Spleen (tissue), 11 donors: Measurements from ENCODE around the gene UCP2. TPM values are rescaled to one million over a fixed set of nuclear protein-coding genes. Genes with fewer than 3 reads are reported as not detected.
"Not testable (repeated sequence)": the region's sequence is repeated elsewhere in the genome, so short reads cannot be mapped to it uniquely, and the experiment has no call there.

Source experiments
- DNase-seq: peaks from one replicate; pipeline ENCODE4 v3.0.0-alpha.2; 2020
- H3K27ac ChIP-seq, 8 donors: fragments of 200-600 bp; sonication (generic) in 7 of 8; 1 replicate in 4 of 8; 2 replicates in 4 of 8; pipeline versions ENCODE4 v1.5.0 to v1.8.0; 2016 to 2021; ENCODE audit warnings: inconsistent platforms in 4 of 8, mild to moderate bottlenecking in 4 of 8, moderate library complexity in 1 of 8
- H3K27me3 ChIP-seq, 7 donors: fragments of 200-600 bp; sonication (generic) in 6 of 7; replicated peaks in 1 of 7; 1 replicate in 4 of 7; 2 replicates in 3 of 7; pipeline versions ENCODE4 v1.5.0 to v1.8.0; 2016 to 2021; ENCODE audit warnings: inconsistent platforms in 3 of 7, mild to moderate bottlenecking in 1 of 7
- H3K36me3 ChIP-seq, 6 donors: fragments of 200-600 bp; sonication (generic) in 5 of 6; 1 replicate in 4 of 6; 2 replicates in 2 of 6; pipeline versions ENCODE4 v1.5.0 to v1.8.0; 2016 to 2021; ENCODE audit warnings: inconsistent platforms in 2 of 6
- H3K4me1 ChIP-seq, 6 donors: fragments of 200-600 bp; sonication (generic) in 5 of 6; 1 replicate in 3 of 6; 2 replicates in 3 of 6; pipeline versions ENCODE4 v1.5.0 to v1.8.0; 2016 to 2021; ENCODE audit warnings: inconsistent platforms in 3 of 6
- H3K4me3 ChIP-seq, 8 donors: fragments of 200-600 bp; sonication (generic) in 7 of 8; 1 replicate in 4 of 8; 2 replicates in 4 of 8; pipeline versions ENCODE4 v1.5.0 to v1.8.0; 2016 to 2021; ENCODE audit warnings: inconsistent platforms in 4 of 8, mild to moderate bottlenecking in 4 of 8, moderate library complexity in 2 of 8
- H3K9me3 ChIP-seq, 8 donors: fragments of 200-600 bp; sonication (generic) in 7 of 8; 1 replicate in 4 of 8; 2 replicates in 4 of 8; pipeline versions ENCODE4 v1.5.0 to v1.8.0; 2016 to 2021; ENCODE audit warnings: inconsistent platforms in 4 of 8
- CTCF ChIP-seq, 11 experiments: fragments of 200-600 bp in 7 of 11; fragments of 450-650 bp in 4 of 11; sonication (generic) in 4 of 11; IDR thresholded peaks in 8 of 11; conservative IDR thresholded peaks in 3 of 11; 1 replicate in 7 of 11; 2 replicates in 4 of 11; pipeline versions ENCODE4 v1.4.0 to v1.8.0; 2016 to 2021; ENCODE audit warnings: antibody characterized with exemption in 11 of 11, inconsistent platforms in 4 of 11, mild to moderate bottlenecking in 1 of 11
- POLR2A ChIP-seq, 3 donors: fragments of 450-650 bp; IDR thresholded peaks; one replicate each; pipeline ENCODE4 v1.5.1; 2017; ENCODE audit warnings: antibody characterized with exemption in 3 of 3, mild to moderate bottlenecking in 1 of 3
- POLR2AphosphoS5 ChIP-seq, 3 donors: sonication (generic); formaldehyde crosslinking; IDR thresholded peaks; one replicate each; pipeline ENCODE4 v1.5.1; 2017; ENCODE audit warnings: antibody characterized with exemption in 3 of 3
- WGBS, 5 donors: extraction: QIAGEN DNeasy Blood & Tissue Kit in 3 of 5; methylation state at CpG; one replicate each; pipeline versions ENCODE4 v1.1.5 to v1.1.7; 2013 to 2018; 5-methylcytosine and 5-hydroxymethylcytosine counted together
- intact Hi-C: fragments of 100-400 bp; cut with DNase I; formaldehyde crosslinking; loops from one replicate; pipeline ENCODE4 v1.15.0; 2023; ENCODE audit warnings: low total_unique reads
- polyA plus RNA-seq, 3 donors: library from polyadenylated mRNA; stranded (reverse); fragments of 200-250 nt; gene quantifications; one replicate each; pipeline ENCODE4 v1.2.1, GENCODE V29; 2013
- total RNA-seq, 7 donors: library from RNA; depleted of rRNA in 3 of 7; stranded (reverse); fragments of >200 nt in 3 of 7; fragmentation: NEBNext Ultra II Directional in 4 of 7; extraction: Animal tissue kit (Norgen Biotek cat#: 25700) in 4 of 7; gene quantifications; one replicate each; pipeline versions ENCODE4 v1.1.0 to v1.2.1, GENCODE V29; 2016 to 2021
- donor health status: healthy with polysubstance abuse.
- donor health status: DM: no; HTN: no; CAD: no; lungs with moderate emphysema.
- donor health status: DM: no; HTN: no; CAD: no.
- donor health status: Bipolar disorder and iron deficiency.
- donor health status: healthy.
- donor health status: DM: no; HTN: no; CAD: no.
- donor health status: DM: yes; HTN: yes; CAD: no.

UCP2 gene
- total and polyA plus RNA-seq, 10 donors: 209 to 556 (median 401) TPM

- TF ChIP-seq POLR2AphosphoS5 (IDR thresholded peaks at IDR 0.05): no peak
- no peak for TF ChIP-seq CTCF (IDR thresholded peaks at IDR 0.05 in 8 of 11, conservative IDR thresholded peaks at IDR 0.05 in 3 of 11)
- TF ChIP-seq POLR2A (IDR thresholded peaks at IDR 0.05): no peak
- Histone ChIP-seq H3K9me3 (no peaks in the 10 kb centered on the region), H3K4me1 (peaks cover 8 to 48% (median 29%) of the 10 kb centered on the region in 6 donors), H3K36me3 (no peaks in the 10 kb centered on the region), H3K27ac (no peak overlapping the region), H3K4me3 (no peak overlapping the region), H3K27me3 (no peaks in the 10 kb centered on the region)
- 89 to 95% (median 92%) methylated on average over 7 of the region's 7 CpGs for WGBS, 5 donors
- peak; percentile 20 for DNase-seq
- intact Hi-C loops: no loop called here
Observed at GRCh38 chr11:73988227-73988626, 5.6 kb upstream of the UCP2 start.

- H3K27me3 ChIP-seq, intact Hi-C loops, H3K4me3 ChIP-seq, H3K27ac ChIP-seq, H3K9me3 ChIP-seq, H3K36me3 ChIP-seq: not testable (repeated sequence)
- peak; percentile 54 for DNase-seq
- 90 to 96% (median 94%) methylated on average over 4 of the region's 4 CpGs for WGBS, 5 donors
- peaks cover 14 to 47% (median 28%) of the 10 kb centered on the region in 6 donors for H3K4me1 ChIP-seq
Observed at GRCh38 chr11:73985661-73986060, 3.0 kb upstream of the UCP2 start.

- peaks cover 28 to 64% (median 45%) of the 10 kb centered on the region in 6 donors for H3K4me1 ChIP-seq
- WGBS, 5 donors: 52 to 58% (median 55%) methylated on average over 18 of the region's 18 CpGs
- H3K27ac ChIP-seq: peak overlapping the region; percentile 93 to 97 (median 95)
- H3K36me3 ChIP-seq: peaks cover 0 to 24% (median 2%) of the 10 kb centered on the region in 6 donors
- DNase-seq: peak; percentile 49
- no peak for TF ChIP-seq POLR2AphosphoS5 (IDR thresholded peaks at IDR 0.05)
- no peak for TF ChIP-seq CTCF (IDR thresholded peaks at IDR 0.05 in 8 of 11, conservative IDR thresholded peaks at IDR 0.05 in 3 of 11)
- TF ChIP-seq POLR2A (IDR thresholded peaks at IDR 0.05): no peak
- peak overlapping the region; percentile 57 to 89 (median 82) for H3K4me3 ChIP-seq
- H3K27me3 ChIP-seq: no peaks in the 10 kb centered on the region
- no peaks in the 10 kb centered on the region for H3K9me3 ChIP-seq
- intact Hi-C loops: no loop called here
Observed at GRCh38 chr11:73983741-73984538, 1.3 kb upstream of the UCP2 start.

- H3K9me3 ChIP-seq: no peaks in the 10 kb centered on the region
- H3K4me3 ChIP-seq: peak overlapping the region; percentile 57 to 89 (median 82)
- H3K4me1 ChIP-seq: peaks cover 36 to 72% (median 53%) of the 10 kb centered on the region in 6 donors
- WGBS, 5 donors: 1 to 3% (median 1%) methylated on average over 45 to 56 of the region's 56 CpGs
- H3K27me3 ChIP-seq: no peaks in the 10 kb centered on the region
- TF ChIP-seq CTCF (IDR thresholded peaks at IDR 0.05 in 8 of 11, conservative IDR thresholded peaks at IDR 0.05 in 3 of 11): peak in 2 of 11 experiments; percentile 18 to 26
- TF ChIP-seq POLR2A (IDR thresholded peaks at IDR 0.05): peak; percentile 47 to 85 (median 70)
- TF ChIP-seq POLR2AphosphoS5 (IDR thresholded peaks at IDR 0.05): peak; percentile 91 to 95 (median 94)
- intact Hi-C loops: no loop called here
- peaks cover 0 to 32% (median 8%) of the 10 kb centered on the region in 6 donors for H3K36me3 ChIP-seq
- peak overlapping the region; percentile 93 to 97 (median 95) for H3K27ac ChIP-seq
- peak; percentile 99 for DNase-seq
Observed at GRCh38 chr11:73982990-73983740, 522 bp upstream of the UCP2 start.
